Right lobe of liver (tissue), 6 donors: ENCODE measurements around the gene OTOP2. TPM values are rescaled to one million over a fixed set of nuclear protein-coding genes. Genes with fewer than 3 reads are reported as not detected.

Experiments used
- ATAC-seq, 4 donors: fragments of 200-7000 bp; cut with Tn5 transposase; one replicate each; pipeline ENCODE4 v1.9.1; 2020; ENCODE audit warnings: mild to moderate bottlenecking in 4 of 4, moderate library complexity in 4 of 4
- DNase-seq, 3 donors: peaks; one replicate each; pipeline ENCODE4 v3.0.0-alpha.2; 2020
- H3K27ac ChIP-seq, 3 donors: fragments of 200-600 bp; one replicate each; pipeline ENCODE4 v1.8.0; 2022
- H3K27me3 ChIP-seq, 2 donors: fragments of 200-600 bp; one replicate each; pipeline ENCODE4 v1.8.0; 2022
- H3K36me3 ChIP-seq, 4 donors: fragments of 200-600 bp; sonication (generic) in 1 of 4; one replicate each; pipeline versions ENCODE4 v1.5.1 to v1.8.0; 2017 to 2022; ENCODE audit warnings: control low read depth in 1 of 4
- H3K4me1 ChIP-seq, 4 donors: fragments of 200-600 bp; sonication (generic) in 1 of 4; one replicate each; pipeline versions ENCODE4 v1.5.1 to v1.8.0; 2017 to 2022; ENCODE audit warnings: control low read depth in 1 of 4
- H3K4me3 ChIP-seq, 3 donors: fragments of 200-600 bp; one replicate each; pipeline ENCODE4 v1.8.0; 2022
- H3K9me3 ChIP-seq, 4 donors: fragments of 200-600 bp; sonication (generic) in 1 of 4; one replicate each; pipeline versions ENCODE4 v1.5.1 to v1.8.0; 2017 to 2022; ENCODE audit warnings: control low read depth in 1 of 4
- POLR2A ChIP-seq: fragments of 450-650 bp; IDR thresholded peaks from one replicate; pipeline ENCODE4 v1.6.1; 2017; ENCODE audit warnings: antibody characterized with exemption, mild to moderate bottlenecking
- WGBS: methylation state at CpG from one replicate; pipeline ENCODE4 v1.1.6; 2018; ENCODE audit warnings: low coverage, low lambda C conversion rate; ENCODE audit not compliant: insufficient coverage; ENCODE audit errors: missing lambda C conversion rate; 5-methylcytosine and 5-hydroxymethylcytosine counted together
- intact Hi-C, 2 donors: fragments of 100-400 bp; cut with DNase I; formaldehyde crosslinking; loops; one replicate each; pipeline versions ENCODE4 v1.11.2 to v1.14.1; 2022
- total RNA-seq, 6 experiments: library from RNA; depleted of rRNA in 2 of 6; stranded (reverse); fragments of >200 nt in 2 of 6; fragmentation: NEBNext Ultra II Directional in 3 of 6; extraction: Animal tissue kit (Norgen Biotek cat#: 25700) in 3 of 6; gene quantifications; one replicate each; pipeline versions ENCODE4 v1.1.0 to v1.2.4, GENCODE V29; 2016 to 2023
- TF ChIP-seq, protein P1 (sequence below), 4 donors: fragments of 200-600 bp in 3 of 4; fragments of 450-650 bp in 1 of 4; IDR thresholded peaks; one replicate each; pipeline versions ENCODE4 v1.5.1 to v1.8.0; 2016 to 2022; ENCODE audit warnings: antibody characterized with exemption in 4 of 4, mild to moderate bottlenecking in 2 of 4
- donor health status: DM: no; HTN: yes; CAD: no.
- donor health status: DM: no; HTN: no; CAD: no.
- donor health status: DM: no; HTN: no; CAD: no.
- donor health status: DM: no; HTN: yes; CAD: no.
- donor health status: DM: no; HTN: yes; CAD: no.

Gene OTOP2
- total RNA-seq, 6 experiments from 2014 or later = not detected

GRCh38 chr17:74977802-74978201 is 53.7 kb downstream of the OTOP2 start:
- 97% methylated on average over 3 of the region's 3 CpGs for WGBS
- Histone ChIP-seq H3K4me3 (no peak overlapping the region), H3K27ac (no peak overlapping the region), H3K36me3 (no peaks in the 10 kb centered on the region), H3K27me3 (no peaks in the 10 kb centered on the region), H3K9me3 (no peaks in the 10 kb centered on the region), H3K4me1 (peaks cover 0 to 17% (median 0%) of the 10 kb centered on the region in 4 donors)
- ATAC-seq = no peak
- intact Hi-C loops = no loop called here
- DNase-seq = no peak
- no peak for TF ChIP-seq POLR2A
- TF ChIP-seq, protein P1, sequence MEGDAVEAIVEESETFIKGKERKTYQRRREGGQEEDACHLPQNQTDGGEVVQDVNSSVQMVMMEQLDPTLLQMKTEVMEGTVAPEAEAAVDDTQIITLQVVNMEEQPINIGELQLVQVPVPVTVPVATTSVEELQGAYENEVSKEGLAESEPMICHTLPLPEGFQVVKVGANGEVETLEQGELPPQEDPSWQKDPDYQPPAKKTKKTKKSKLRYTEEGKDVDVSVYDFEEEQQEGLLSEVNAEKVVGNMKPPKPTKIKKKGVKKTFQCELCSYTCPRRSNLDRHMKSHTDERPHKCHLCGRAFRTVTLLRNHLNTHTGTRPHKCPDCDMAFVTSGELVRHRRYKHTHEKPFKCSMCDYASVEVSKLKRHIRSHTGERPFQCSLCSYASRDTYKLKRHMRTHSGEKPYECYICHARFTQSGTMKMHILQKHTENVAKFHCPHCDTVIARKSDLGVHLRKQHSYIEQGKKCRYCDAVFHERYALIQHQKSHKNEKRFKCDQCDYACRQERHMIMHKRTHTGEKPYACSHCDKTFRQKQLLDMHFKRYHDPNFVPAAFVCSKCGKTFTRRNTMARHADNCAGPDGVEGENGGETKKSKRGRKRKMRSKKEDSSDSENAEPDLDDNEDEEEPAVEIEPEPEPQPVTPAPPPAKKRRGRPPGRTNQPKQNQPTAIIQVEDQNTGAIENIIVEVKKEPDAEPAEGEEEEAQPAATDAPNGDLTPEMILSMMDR (IDR thresholded peaks at IDR 0.05) = no peak

DNA sequence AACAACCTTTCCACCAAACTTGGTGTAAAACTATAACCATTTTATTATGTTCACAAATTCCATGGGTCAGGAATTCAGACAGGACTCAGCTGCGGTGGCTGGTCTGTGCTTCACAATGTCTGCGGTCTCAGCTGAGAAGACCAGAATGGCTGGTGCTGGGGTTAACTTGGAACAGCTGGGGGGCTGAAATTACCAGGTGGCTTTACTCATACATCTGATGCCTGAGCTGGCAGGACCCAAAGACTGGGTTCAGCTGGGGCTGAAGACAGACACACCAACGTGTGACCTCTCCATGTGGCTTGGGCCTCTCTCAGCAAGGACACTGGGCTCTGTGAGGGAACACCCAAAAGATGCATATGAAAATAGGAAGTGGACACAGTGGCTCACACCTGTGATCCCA is 54.2 kb downstream of the OTOP2 start:
- H3K4me3 ChIP-seq = no peak overlapping the region
- H3K36me3 ChIP-seq = no peaks in the 10 kb centered on the region
- no peaks in the 10 kb centered on the region for H3K27me3 ChIP-seq
- DNase-seq = no peak
- TF ChIP-seq POLR2A = no peak
- TF ChIP-seq, protein P1 (IDR thresholded peaks at IDR 0.05) = no peak
- H3K27ac ChIP-seq = no peak overlapping the region
- ATAC-seq = no peak
- H3K4me1 ChIP-seq = peaks cover 0 to 15% (median 0%) of the 10 kb centered on the region in 4 donors
- WGBS = 0% methylated on average over 1 of the region's 3 CpGs
- no peaks in the 10 kb centered on the region for H3K9me3 ChIP-seq
- intact Hi-C loops = no loop called here

- DNase-seq = no peak
- no peaks in the 10 kb centered on the region for H3K36me3 ChIP-seq
- no peaks in the 10 kb centered on the region for H3K27me3 ChIP-seq
- no peaks in the 10 kb centered on the region for H3K9me3 ChIP-seq
- H3K4me1 ChIP-seq = peaks cover 0 to 15% (median 0%) of the 10 kb centered on the region in 4 donors
- no peak overlapping the region for H3K27ac ChIP-seq
- 46% methylated on average over 13 of the region's 17 CpGs for WGBS
- intact Hi-C loops = no loop called here
- ATAC-seq = no peak
- no peak overlapping the region for H3K4me3 ChIP-seq
- TF ChIP-seq, protein P1 (IDR thresholded peaks at IDR 0.05) = no peak
- no peak for TF ChIP-seq POLR2A
Measured at GRCh38 chr17:74979408-74980146, 55.5 kb downstream of the OTOP2 start.

DNA sequence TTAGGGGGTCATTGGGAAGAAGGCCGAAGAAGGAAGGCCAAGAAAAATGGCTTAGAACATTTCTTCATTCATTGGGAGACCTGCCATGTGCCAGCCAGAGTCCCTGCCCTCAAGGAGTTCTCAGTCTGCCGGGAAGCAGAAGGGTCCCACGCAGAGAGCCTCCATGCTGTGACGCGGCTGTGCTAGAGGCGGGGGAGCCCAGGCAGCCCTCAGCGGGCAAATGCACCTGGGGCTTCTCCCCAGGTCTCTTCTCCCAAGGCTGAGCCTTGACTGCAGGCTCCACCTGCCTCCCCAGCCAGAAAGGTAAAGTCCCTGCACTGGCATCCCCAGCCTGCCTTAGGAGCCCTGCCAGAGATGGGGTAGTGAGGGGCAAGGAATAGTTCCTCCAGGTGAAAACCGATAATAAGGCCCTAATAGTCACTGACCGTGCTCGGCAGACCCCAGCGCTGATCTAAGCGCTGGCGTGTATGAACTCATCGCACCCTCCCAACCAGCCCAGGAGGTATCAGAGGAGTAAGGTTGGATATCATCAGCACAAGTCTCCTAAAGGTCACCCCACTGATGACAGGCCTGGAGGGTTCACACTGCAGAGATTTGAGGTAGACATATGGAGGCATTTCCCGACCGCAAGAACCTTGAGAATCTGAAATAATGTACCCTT is 57.4 kb downstream of the OTOP2 start:
- H3K27ac ChIP-seq = peak overlapping the region in 2 of 3 donors; percentile 57 to 69
- intact Hi-C loops = no loop called here
- ATAC-seq (no peak), DNase-seq (no peak)
- no peaks in the 10 kb centered on the region for H3K36me3 ChIP-seq
- no peaks in the 10 kb centered on the region for H3K27me3 ChIP-seq
- peak overlapping the region; percentile 28 to 48 (median 38) for H3K4me3 ChIP-seq
- WGBS = 47% methylated on average over 8 of the region's 16 CpGs
- peaks cover 0 to 15% (median 0%) of the 10 kb centered on the region in 4 donors for H3K4me1 ChIP-seq
- TF ChIP-seq, protein P1 (IDR thresholded peaks at IDR 0.05) = no peak
- TF ChIP-seq POLR2A = no peak
- no peaks in the 10 kb centered on the region for H3K9me3 ChIP-seq
